HepG2 (cell line): ENCODE data around the gene SLC9A1. TPM values are rescaled to one million over a fixed set of nuclear protein-coding genes. Genes with fewer than 3 reads are reported as not detected.

ENCODE experiments used
- BCL3 ChIP-seq: sonication (generic); formaldehyde crosslinking; IDR thresholded peaks from 2 replicates; pipeline ENCODE4 v1.5.1; 2020; ENCODE audit warnings: mild to moderate bottlenecking, missing genetic modification reagents, moderate library complexity
- ERF ChIP-seq: IDR thresholded peaks from 2 replicates; pipeline ENCODE4 v1.6.1; 2018; ENCODE audit warnings: missing biosample characterization, missing genetic modification reagents
- GATAD1 ChIP-seq: IDR thresholded peaks from 2 replicates; pipeline ENCODE4 v1.6.1; 2016; ENCODE audit warnings: missing genetic modification reagents, missing compliant biosample characterization
- JDP2 ChIP-seq: sonication (generic); formaldehyde crosslinking; IDR thresholded peaks from 2 replicates; pipeline ENCODE4 v1.8.1; 2022; ENCODE audit warnings: missing genetic modification reagents, borderline replicate concordance
- JUND ChIP-seq: sonication (generic); formaldehyde crosslinking; IDR thresholded peaks from 2 replicates; pipeline ENCODE4 v1.8.0; 2022; ENCODE audit warnings: mild to moderate bottlenecking, missing genetic modification reagents
- RCOR2 ChIP-seq: IDR thresholded peaks from 2 replicates; pipeline ENCODE4 v1.6.1; 2016; ENCODE audit warnings: missing biosample characterization, missing genetic modification reagents
- REPIN1 ChIP-seq: sonication (generic); formaldehyde crosslinking; IDR thresholded peaks from 2 replicates; pipeline ENCODE4 v1.8.0; 2022; ENCODE audit warnings: missing genetic modification reagents, low read depth, mild to moderate bottlenecking, borderline replicate concordance
- SAP130 ChIP-seq: IDR thresholded peaks from 2 replicates; pipeline ENCODE4 v1.6.1; 2016; ENCODE audit warnings: low read depth
- SETDB1 ChIP-seq: sonication (generic); formaldehyde crosslinking; IDR thresholded peaks from 2 replicates; pipeline ENCODE4 v1.5.1; 2020; ENCODE audit warnings: missing genetic modification reagents, mild to moderate bottlenecking, borderline replicate concordance
- STAT6 ChIP-seq: sonication (generic); formaldehyde crosslinking; IDR thresholded peaks from 2 replicates; pipeline ENCODE4 v1.4.0; 2020; ENCODE audit warnings: missing genetic modification reagents, mild to moderate bottlenecking, borderline replicate concordance
- TEAD2 ChIP-seq: sonication (generic); formaldehyde crosslinking; IDR thresholded peaks from 2 replicates; pipeline ENCODE4 v1.9.0; 2021; ENCODE audit warnings: missing genetic modification reagents
- ZBTB7A ChIP-seq: sonication (generic); formaldehyde crosslinking; IDR thresholded peaks from 2 replicates; pipeline ENCODE4 v1.8.0; 2022; ENCODE audit warnings: mild to moderate bottlenecking, missing genetic modification reagents
- ZFP62 ChIP-seq: sonication (generic); formaldehyde crosslinking; IDR thresholded peaks from 2 replicates; pipeline ENCODE4 v1.4.0; 2020; ENCODE audit warnings: missing genetic modification reagents
- ZNF256 ChIP-seq: sonication (generic); formaldehyde crosslinking; conservative IDR thresholded peaks from 2 replicates; pipeline ENCODE4 v1.4.0; 2020; ENCODE audit warnings: missing genetic modification reagents
- ZNF577 ChIP-seq: sonication (generic); formaldehyde crosslinking; IDR thresholded peaks from 2 replicates; pipeline ENCODE4 v1.4.0; 2020; ENCODE audit warnings: mild to moderate bottlenecking, low read depth, missing genetic modification reagents, borderline replicate concordance
- ZNF615 ChIP-seq: sonication (generic); formaldehyde crosslinking; IDR thresholded peaks from 2 replicates; pipeline ENCODE4 v1.5.0; 2020; ENCODE audit warnings: mild to moderate bottlenecking, missing genetic modification reagents, borderline replicate concordance
- ZNF850 ChIP-seq: sonication (generic); formaldehyde crosslinking; conservative IDR thresholded peaks from 2 replicates; pipeline ENCODE4 v1.9.0; 2021; ENCODE audit warnings: mild to moderate bottlenecking, missing genetic modification reagents
- ZSCAN21 ChIP-seq: sonication (generic); formaldehyde crosslinking; IDR thresholded peaks from 2 replicates; pipeline ENCODE4 v1.8.0; 2022; ENCODE audit warnings: mild to moderate bottlenecking, missing genetic modification reagents, moderate library complexity, borderline replicate concordance
- polyA plus RNA-seq, 8 experiments: library from polyadenylated mRNA; depleted of rRNA in 3 of 8; stranded (reverse) in 7 of 8; unstranded in 1 of 8; fragments of >200 nt; fragmentation: Illumina TruSeq in 4 of 8; extraction: Trizol in 4 of 8; gene quantifications; 2 replicates each; pipeline versions ENCODE4 v1.2.1 to v1.2.3, GENCODE V29; 2011 to 2016; ENCODE audit warnings: low read depth in 4 of 8, missing spikeins in 1 of 8, mixed read lengths in 1 of 8; ENCODE audit not compliant: insufficient read depth in 1 of 8
- total RNA-seq, 5 experiments: library from RNA; depleted of rRNA; stranded (reverse); fragments of >200 nt; fragmentation: Illumina TruSeq; extraction: Trizol; gene quantifications; 2 replicates each; pipeline ENCODE4 v1.2.3, GENCODE V29; 2016; ENCODE audit warnings: low read depth in 1 of 5
- TF ChIP-seq, protein P1 (sequence below), 2 experiments: fragments of 450-650 bp in 1 of 2; sonication (generic) in 1 of 2; formaldehyde crosslinking; IDR thresholded peaks; 2 replicates each; pipeline versions ENCODE4 v1.5.0 to v1.8.0; 2020 to 2022; ENCODE audit warnings: mild to moderate bottlenecking in 1 of 2, missing genetic modification reagents in 1 of 2
- TF ChIP-seq, protein P2 (sequence below): sonication (generic); formaldehyde crosslinking; IDR thresholded peaks from 2 replicates; pipeline ENCODE4 v1.5.1; 2020; ENCODE audit warnings: missing genetic modification reagents, mild to moderate bottlenecking, borderline replicate concordance
- TF ChIP-seq, protein P3 (sequence below): sonication (generic); formaldehyde crosslinking; IDR thresholded peaks from 2 replicates; pipeline ENCODE4 v1.4.0; 2020; ENCODE audit warnings: mild to moderate bottlenecking, missing genetic modification reagents

Gene SLC9A1
- total and polyA plus RNA-seq, 2 of the 13 experiments (the other 11 are each of a cell fraction or from before 2014, with no cell fraction given) = 1.4 to 2.9 TPM

- TF ChIP-seq, protein P1, sequence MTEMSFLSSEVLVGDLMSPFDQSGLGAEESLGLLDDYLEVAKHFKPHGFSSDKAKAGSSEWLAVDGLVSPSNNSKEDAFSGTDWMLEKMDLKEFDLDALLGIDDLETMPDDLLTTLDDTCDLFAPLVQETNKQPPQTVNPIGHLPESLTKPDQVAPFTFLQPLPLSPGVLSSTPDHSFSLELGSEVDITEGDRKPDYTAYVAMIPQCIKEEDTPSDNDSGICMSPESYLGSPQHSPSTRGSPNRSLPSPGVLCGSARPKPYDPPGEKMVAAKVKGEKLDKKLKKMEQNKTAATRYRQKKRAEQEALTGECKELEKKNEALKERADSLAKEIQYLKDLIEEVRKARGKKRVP (CRISPR knock-in tag; IDR thresholded peaks at IDR 0.05) = peak in 1 of 2 experiments; percentile 95; a peak in 2 of 4 replicates
- TF ChIP-seq TEAD2 (CRISPR knock-in tag) (0 out of 2 replicates have a peak, but pooled peaks have one; percentile 41), ZFP62 (CRISPR knock-in tag) (no peak), RCOR2 (peak; percentile 14; the same call in 1 of the 2 replicates), BCL3 (CRISPR knock-in tag) (peak; percentile 91; the same call in 1 of the 2 replicates), ZNF256 (peak; percentile 83; the same call in 1 of the 2 replicates), ZNF850 (CRISPR knock-in tag) (no peak), ZSCAN21 (CRISPR knock-in tag) (peak; percentile 69; the same call in 1 of the 2 replicates), GATAD1 (CRISPR knock-in tag) (peak; percentile 82), JUND (no peak), SAP130 (CRISPR knock-in tag) (peak; percentile 86), ZNF615 (no peak), STAT6 (CRISPR knock-in tag) (peak; percentile 18; the same call in 1 of the 2 replicates), SETDB1 (CRISPR knock-in tag) (no peak), REPIN1 (CRISPR knock-in tag) (peak; percentile 57; the same call in 1 of the 2 replicates), ZNF577 (CRISPR knock-in tag) (no peak), ERF (CRISPR knock-in tag) (peak; percentile 96), ZBTB7A (CRISPR knock-in tag) (no peak), JDP2 (CRISPR knock-in tag) (no peak)
- TF ChIP-seq, protein P2, sequence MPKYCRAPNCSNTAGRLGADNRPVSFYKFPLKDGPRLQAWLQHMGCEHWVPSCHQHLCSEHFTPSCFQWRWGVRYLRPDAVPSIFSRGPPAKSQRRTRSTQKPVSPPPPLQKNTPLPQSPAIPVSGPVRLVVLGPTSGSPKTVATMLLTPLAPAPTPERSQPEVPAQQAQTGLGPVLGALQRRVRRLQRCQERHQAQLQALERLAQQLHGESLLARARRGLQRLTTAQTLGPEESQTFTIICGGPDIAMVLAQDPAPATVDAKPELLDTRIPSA (CRISPR knock-in tag) = no peak
- TF ChIP-seq, protein P3, sequence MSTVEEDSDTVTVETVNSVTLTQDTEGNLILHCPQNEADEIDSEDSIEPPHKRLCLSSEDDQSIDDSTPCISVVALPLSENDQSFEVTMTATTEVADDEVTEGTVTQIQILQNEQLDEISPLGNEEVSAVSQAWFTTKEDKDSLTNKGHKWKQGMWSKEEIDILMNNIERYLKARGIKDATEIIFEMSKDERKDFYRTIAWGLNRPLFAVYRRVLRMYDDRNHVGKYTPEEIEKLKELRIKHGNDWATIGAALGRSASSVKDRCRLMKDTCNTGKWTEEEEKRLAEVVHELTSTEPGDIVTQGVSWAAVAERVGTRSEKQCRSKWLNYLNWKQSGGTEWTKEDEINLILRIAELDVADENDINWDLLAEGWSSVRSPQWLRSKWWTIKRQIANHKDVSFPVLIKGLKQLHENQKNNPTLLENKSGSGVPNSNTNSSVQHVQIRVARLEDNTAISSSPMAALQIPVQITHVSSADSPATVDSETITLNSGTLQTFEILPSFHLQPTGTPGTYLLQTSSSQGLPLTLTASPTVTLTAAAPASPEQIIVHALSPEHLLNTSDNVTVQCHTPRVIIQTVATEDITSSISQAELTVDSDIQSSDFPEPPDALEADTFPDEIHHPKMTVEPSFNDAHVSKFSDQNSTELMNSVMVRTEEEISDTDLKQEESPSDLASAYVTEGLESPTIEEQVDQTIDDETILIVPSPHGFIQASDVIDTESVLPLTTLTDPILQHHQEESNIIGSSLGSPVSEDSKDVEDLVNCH (CRISPR knock-in tag) = no peak
Observed at GRCh38 chr1:27154991-27155781, at the start of gene SLC9A1 (continued).
